RWPE2 (cell line): ENCODE measurements around the gene RANGAP1.

Experiments
- ATAC-seq: fragments of 200-7000 bp; cut with Tn5 transposase; 3 replicates; pipeline ENCODE4 v1.9.1; 2021; ENCODE audit warnings: low read depth
- DNase-seq: peaks from one replicate; pipeline ENCODE4 v3.0.0-alpha.2; 2020; ENCODE audit warnings: low spot score
- H3K27ac ChIP-seq: fragments of 450-650 bp; 2 replicates; pipeline ENCODE4 v1.5.1; 2017; ENCODE audit warnings: mild to moderate bottlenecking; ENCODE audit not compliant: poor library complexity, severe bottlenecking
- H3K27me3 ChIP-seq: fragments of 250-450 bp; sonication (Bioruptor Pico); 2 replicates; pipeline ENCODE4 v1.5.1; 2021; ENCODE audit warnings: mild to moderate bottlenecking, moderate library complexity; ENCODE audit not compliant: insufficient read depth, poor library complexity, severe bottlenecking
- H3K36me3 ChIP-seq: fragments of 250-450 bp; sonication (Bioruptor Pico); 2 replicates; pipeline ENCODE4 v1.5.1; 2020; ENCODE audit warnings: low read depth, mild to moderate bottlenecking, moderate library complexity
- H3K4me1 ChIP-seq: fragments of 250-450 bp; sonication (Bioruptor Pico); 2 replicates; pipeline ENCODE4 v1.5.1; 2021; ENCODE audit warnings: mild to moderate bottlenecking, moderate library complexity; ENCODE audit not compliant: insufficient read depth, poor library complexity, severe bottlenecking
- H3K4me3 ChIP-seq: fragments of 250-450 bp; sonication (Bioruptor Pico); 2 replicates; pipeline ENCODE4 v1.5.1; 2021; ENCODE audit warnings: mild to moderate bottlenecking, moderate library complexity; ENCODE audit not compliant: severe bottlenecking
- H3K9me3 ChIP-seq: fragments of 250-450 bp; sonication (Bioruptor Pico); 2 replicates; pipeline ENCODE4 v1.5.1; 2021; ENCODE audit warnings: mild to moderate bottlenecking, moderate library complexity; ENCODE audit not compliant: severe bottlenecking
- TF ChIP-seq, protein P1 (sequence below): fragments of 450-650 bp; IDR thresholded peaks from one replicate; pipeline ENCODE4 v1.5.1; 2017; ENCODE audit warnings: mild to moderate bottlenecking, moderate library complexity; ENCODE audit not compliant: poor library complexity, severe bottlenecking

Gene RANGAP1

DNA sequence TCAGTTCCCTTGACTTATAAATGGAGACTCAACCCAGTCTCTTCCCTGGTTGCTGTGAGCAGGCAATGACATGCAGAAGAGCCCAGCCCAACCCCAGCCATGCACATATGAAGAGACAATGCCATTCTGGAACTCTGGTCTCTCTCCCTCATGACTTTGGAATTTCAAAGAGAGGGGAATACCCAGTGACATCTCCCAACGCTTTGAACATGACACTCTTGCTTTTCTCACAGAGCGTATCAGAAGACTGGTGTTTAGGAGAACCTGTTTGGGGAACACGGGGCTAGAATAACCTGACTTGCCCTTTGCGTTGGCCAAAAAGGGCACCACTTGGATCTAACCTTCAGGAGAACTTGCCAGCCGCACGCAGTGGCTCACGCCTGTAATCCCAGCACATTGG is 12.9 kb downstream of the RANGAP1 start:
- H3K9me3 ChIP-seq, result no peaks in the 10 kb centered on the region
- no peak for DNase-seq
- H3K27me3 ChIP-seq, result no peaks in the 10 kb centered on the region
- H3K27ac ChIP-seq, result no peak overlapping the region
- no peak for ATAC-seq
- H3K36me3 ChIP-seq, result peaks cover 97% of the 10 kb centered on the region
- TF ChIP-seq, protein P1, sequence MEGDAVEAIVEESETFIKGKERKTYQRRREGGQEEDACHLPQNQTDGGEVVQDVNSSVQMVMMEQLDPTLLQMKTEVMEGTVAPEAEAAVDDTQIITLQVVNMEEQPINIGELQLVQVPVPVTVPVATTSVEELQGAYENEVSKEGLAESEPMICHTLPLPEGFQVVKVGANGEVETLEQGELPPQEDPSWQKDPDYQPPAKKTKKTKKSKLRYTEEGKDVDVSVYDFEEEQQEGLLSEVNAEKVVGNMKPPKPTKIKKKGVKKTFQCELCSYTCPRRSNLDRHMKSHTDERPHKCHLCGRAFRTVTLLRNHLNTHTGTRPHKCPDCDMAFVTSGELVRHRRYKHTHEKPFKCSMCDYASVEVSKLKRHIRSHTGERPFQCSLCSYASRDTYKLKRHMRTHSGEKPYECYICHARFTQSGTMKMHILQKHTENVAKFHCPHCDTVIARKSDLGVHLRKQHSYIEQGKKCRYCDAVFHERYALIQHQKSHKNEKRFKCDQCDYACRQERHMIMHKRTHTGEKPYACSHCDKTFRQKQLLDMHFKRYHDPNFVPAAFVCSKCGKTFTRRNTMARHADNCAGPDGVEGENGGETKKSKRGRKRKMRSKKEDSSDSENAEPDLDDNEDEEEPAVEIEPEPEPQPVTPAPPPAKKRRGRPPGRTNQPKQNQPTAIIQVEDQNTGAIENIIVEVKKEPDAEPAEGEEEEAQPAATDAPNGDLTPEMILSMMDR, result no peak
- H3K4me1 ChIP-seq, result no peaks in the 10 kb centered on the region
- no peak overlapping the region for H3K4me3 ChIP-seq

GRCh38 chr22:41271787-41272186 is 14.2 kb downstream of the RANGAP1 start:
- DNase-seq (no peak), ATAC-seq (peak; percentile 40; the same call in 1 of the 3 replicates)
- Histone ChIP-seq H3K4me1 (no peaks in the 10 kb centered on the region), H3K27me3 (no peaks in the 10 kb centered on the region), H3K36me3 (peaks cover 99% of the 10 kb centered on the region), H3K9me3 (no peaks in the 10 kb centered on the region), H3K4me3 (no peak overlapping the region), H3K27ac (no peak overlapping the region)
- TF ChIP-seq, protein P1, result no peak

DNA sequence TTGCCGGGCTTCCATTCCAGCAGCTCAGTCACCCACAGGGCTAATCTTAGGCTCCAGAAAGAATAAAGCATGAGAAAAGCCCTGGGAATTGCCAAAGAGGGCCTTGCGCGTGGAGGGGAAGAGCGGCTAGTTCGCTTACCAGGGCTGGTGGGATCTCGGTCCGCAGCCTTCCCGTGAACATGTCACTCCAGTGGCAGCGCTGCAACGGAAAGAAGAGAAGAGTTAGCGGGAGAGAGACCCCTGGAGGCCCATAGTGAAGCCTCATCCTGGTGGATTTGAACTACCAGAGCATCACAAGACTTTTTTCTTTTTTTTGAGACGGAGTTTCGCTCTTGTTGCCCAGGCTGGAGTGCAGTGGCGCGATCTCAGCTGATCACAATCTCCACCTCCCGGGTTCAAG is 18.0 kb downstream of the RANGAP1 start:
- Histone ChIP-seq H3K4me1 (no peaks in the 10 kb centered on the region), H3K9me3 (no peaks in the 10 kb centered on the region), H3K36me3 (peaks cover 96% of the 10 kb centered on the region), H3K4me3 (no peak overlapping the region), H3K27me3 (no peaks in the 10 kb centered on the region), H3K27ac (no peak overlapping the region)
- TF ChIP-seq, protein P1, result no peak
- ATAC-seq (no peak), DNase-seq (no peak)

- Histone ChIP-seq H3K27me3 (no peaks in the 10 kb centered on the region), H3K9me3 (no peaks in the 10 kb centered on the region), H3K4me3 (no peak overlapping the region), H3K36me3 (peaks cover 94% of the 10 kb centered on the region), H3K27ac (no peak overlapping the region), H3K4me1 (no peaks in the 10 kb centered on the region)
- no peak for DNase-seq
- ATAC-seq, result no peak
- TF ChIP-seq, protein P1, result no peak
These were observed 21.5 kb downstream of the RANGAP1 start for GRCh38 chr22:41264408-41264941.

GRCh38 chr22:41263704-41264103 is 22.3 kb downstream of the RANGAP1 start:
- H3K4me1 ChIP-seq, result no peaks in the 10 kb centered on the region
- no peak overlapping the region for H3K4me3 ChIP-seq
- no peak overlapping the region for H3K27ac ChIP-seq
- peaks cover 94% of the 10 kb centered on the region for H3K36me3 ChIP-seq
- H3K27me3 ChIP-seq, result no peaks in the 10 kb centered on the region
- no peak for ATAC-seq
- DNase-seq, result no peak
- no peaks in the 10 kb centered on the region for H3K9me3 ChIP-seq
- TF ChIP-seq, protein P1, result no peak
